ENCODE measurements around the gene SPATA4.
"Not testable (repeated sequence)": the region's sequence is repeated elsewhere in the genome, so short reads cannot be mapped to it uniquely, and the experiment has no call there.

Gene SPATA4

DNA sequence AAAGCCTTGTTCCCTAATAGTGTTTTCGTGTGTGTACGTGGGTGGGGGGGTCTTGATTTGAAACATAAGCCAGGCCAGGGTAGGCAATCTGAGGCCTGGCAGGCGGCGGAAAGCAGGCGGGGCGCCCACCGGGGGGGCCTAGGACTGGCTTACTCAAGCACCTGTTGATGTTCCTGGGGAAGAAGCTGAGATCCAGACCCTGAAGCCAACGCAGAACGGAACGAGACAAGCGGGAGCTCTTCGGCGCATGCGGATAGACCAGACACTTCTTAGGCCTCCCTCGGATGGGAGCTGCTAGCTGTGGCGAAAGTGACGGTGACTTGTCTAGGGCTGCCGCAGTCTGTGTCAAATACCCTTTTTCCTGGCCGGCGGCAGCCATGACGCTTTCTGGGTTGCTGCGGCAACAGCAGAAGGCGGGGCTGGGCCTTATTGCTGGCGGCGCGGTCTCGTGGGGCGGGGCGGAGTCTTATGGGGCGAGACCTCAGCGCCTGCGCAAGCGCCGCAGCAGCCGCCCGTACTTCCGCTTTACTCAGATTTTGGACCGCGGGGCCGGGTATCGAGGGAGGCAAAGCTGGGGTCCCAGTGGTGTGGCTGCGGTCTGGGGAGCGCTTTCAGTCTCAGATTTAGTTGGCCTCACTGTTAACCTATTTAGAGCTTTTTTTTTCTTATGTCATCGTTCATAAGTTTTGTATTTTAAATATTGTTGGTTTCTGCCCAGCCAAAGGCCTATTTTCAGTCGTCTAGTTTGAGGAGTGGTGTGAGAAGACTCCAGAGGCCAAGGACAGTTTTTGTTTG is at the start of gene SPATA4:
SPATA4 (minus strand) TSS at position 402 of the 795 bp plus-strand sequence; CDS start at position 379, 23 bp downstream.
- peak; percentile 89 for DNase-seq

DNA sequence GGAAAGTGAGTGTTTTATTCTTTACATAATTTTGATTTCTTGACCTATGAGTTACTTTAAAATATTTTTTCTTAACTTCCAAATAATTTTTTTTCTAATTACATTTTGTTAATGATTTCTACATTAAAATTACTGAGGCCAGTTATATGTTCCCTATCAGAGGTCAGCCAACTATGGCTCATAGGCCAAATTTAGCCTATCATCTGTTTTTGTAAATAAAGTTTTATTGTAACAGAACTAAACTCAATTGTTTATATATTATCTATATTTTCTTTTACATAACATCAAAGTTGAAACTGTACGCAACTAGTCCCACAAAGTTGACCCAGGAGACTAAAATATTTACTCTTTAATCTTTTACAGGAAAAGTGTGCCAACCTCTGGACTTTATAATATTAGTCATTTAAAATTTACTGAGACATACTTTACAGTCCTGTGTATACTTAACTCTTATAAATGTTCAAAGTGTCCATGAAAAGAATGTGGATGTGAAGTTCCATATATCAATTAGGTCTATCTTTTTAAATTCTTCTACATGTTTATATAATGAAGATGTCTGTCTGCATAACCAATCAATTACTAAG is 47.5 kb upstream of the SPATA4 start:
- no peak for DNase-seq

DNA sequence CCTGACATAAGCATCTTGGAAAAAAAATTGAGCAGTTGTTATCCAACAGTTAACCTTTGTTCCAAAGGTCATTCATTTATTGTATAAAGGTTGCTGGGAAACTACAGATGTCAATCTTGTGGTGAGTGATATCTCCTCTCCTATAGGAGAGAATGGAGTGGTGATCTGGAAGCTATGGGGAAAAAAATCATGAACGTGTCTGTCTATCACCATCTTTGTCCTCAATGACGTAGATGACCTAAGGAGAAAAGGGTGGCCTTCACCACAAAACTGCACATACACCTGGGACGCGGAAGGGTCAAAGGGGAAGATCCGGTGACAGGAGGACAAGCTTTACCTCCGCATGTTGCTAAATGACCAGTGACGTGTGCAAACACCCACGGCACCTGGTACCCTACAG is 46.3 kb upstream of the SPATA4 start:
- no peak for DNase-seq

DNA sequence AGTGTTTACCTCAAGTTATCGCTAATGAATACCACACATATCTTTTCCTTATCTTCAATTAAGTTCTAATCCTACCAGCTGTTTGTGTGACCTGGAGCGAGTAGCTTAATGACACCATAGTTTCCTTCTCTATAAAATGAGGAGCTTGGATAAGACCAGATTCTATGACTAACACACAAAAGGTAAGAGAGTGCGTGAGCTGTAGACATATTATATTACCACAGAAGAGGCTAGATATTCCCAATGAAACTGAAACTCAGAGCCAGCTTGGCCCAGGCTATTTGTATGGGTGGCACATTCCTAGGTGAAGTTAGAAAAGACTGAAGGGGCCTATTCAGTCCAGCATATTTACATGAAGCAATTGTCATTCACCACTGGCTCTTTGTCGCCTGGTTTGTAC is 43.4 kb upstream of the SPATA4 start:
- no peak for DNase-seq

DNA sequence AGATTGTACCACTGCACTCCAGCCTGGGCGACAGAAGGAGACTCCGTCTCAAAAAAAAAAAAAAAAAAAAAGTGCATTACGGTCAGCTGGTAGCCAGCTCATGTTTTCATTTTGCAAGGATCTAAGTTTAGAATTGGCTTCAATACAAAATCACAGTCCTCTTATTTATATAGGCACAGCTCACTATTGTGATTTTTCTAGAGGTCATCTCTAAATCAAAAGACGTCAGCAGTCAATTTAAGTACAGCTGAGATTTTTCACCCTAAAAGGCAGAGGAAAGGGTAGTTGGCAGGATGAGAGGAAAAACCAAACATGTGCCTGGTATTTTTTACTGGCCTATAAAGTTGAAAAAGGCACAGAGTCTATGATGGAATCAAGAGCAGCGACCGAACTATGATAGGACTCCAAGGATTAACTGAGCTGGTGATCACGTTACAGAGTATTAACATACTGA is 42.8 kb upstream of the SPATA4 start:
- DNase-seq = no peak

DNA sequence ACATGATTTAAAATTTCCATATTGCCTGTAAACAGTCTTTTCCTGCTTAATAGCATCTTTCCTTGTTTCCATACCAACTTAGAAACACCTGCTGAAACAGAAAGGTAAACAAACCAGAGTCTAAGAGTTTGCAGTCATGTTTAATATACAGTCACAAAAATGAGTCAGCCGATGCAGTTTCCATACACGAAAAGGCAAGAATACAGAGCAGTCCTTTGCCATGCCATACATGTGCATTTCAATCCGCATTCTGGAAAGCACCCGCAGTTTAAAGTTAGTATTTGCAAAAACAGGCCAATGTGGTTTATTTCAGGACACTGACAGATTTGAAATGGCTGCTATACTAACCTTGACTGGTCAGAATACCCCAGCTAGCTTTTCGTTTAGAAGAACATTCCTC is 41.6 kb upstream of the SPATA4 start:
- DNase-seq = no peak

DNA sequence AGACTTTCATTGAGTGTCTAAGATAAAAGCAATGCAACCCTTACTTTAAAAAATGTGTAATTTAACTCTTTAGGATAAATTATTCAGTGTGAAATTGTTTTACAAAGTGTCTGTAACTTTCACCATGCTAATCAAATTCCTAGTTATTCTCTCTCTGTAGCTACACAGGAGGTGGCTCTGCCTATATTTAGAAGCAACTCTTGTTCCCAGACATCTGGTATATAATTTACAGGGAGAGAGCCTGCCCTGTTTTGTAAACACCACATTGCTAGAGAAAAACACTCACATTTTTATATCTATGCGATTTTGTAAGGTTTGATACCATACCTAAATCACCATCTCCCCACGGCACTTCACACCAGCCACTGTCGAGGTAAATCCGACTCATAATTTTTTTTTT is 35.5 kb upstream of the SPATA4 start:
- no peak for DNase-seq

DNA sequence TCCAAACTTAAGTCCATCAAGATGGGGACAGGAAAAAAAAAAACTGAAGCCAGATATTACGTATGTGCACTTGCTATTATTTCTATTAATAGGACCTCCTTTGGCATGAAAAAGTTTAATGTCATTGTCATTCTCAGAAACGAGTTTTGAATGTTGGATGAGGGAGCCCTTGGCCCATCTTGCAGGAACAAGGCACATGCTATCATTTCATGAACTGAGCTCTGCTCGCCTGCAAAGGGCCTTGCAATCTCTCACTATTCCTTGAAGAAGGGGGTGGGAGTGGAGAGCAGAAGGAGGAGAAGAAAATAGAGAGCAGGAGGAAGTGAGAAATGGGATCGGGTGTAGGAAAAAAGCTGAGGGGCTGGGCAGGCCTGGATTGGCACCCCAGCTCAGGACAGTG is 34.3 kb upstream of the SPATA4 start:
- DNase-seq = no peak

DNA sequence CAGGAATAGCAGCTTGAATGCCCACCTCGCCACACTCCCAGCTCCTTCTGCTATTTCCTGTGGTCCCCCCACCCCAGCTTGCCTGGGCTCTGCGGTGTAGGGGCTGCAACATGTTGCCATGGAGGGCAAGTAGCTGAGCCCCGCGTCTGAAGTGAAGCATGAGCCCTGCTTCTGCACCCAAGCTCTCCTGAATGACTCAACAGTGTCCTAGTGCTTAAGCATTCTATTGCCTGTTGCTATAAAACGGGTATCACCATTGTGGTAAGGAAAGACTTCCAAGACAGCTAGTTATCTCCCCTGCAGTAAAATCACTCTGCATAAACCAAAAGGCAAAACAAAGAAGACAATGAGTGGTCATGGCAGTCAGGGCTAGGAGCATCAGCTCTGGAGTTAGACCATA is 31.4 kb upstream of the SPATA4 start:
- no peak for DNase-seq

DNA sequence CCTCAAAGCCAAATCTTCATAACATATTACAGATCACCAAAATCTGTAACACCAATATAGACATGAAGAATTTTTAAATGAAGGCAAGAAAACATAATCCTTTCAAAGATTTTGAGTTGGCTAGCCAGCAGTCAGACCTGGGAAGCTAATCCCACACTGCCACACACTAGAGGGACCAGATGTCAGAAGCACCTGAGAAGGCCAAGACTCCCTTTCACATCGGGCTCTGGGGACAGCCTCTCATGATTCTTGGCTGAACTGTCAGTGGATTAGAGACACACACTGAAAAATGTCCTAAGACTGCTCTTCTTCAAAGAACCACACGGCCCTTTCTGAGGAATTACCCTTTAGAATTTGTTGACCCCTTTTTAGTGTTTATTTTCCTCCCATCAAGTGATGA is 28.2 kb upstream of the SPATA4 start:
- DNase-seq = no peak

DNA sequence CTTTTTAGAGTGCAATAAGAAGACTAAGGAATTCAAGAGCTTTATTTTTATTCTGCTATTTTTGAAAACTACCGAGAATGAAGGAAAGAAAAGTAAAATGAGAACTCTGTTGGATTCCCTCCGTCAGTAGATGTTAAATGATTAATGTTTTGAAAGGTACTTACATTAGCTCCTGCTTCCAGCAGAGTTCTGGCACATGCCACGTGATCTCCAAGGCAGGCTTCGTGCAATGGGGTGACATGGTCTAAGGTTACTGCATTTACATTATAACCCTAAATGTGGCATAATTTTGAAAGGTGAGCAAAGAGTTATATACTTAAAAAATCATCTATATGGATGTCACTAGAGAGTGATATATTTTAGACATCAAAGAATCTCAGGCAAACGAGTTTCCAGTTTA is 26.8 kb upstream of the SPATA4 start:
- DNase-seq = no peak

DNA sequence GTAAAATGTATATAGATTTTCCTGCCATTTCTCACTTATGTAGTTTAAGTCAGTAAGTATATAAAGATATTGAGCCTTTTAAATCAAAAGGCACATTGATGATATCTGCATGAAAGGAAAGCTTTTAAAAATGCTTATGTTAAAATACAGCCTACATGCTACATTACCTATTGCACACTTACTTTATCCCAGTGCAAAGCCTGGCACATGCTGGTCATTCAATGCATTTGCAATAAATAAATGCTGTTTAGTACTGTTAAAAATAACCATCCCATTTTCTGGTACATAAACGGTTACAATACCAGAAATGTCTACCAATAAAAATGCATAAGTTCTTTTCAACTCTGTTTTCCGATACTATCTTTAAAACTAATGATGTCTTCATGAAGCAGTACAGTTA is 22.1 kb upstream of the SPATA4 start:
- DNase-seq = no peak

DNA sequence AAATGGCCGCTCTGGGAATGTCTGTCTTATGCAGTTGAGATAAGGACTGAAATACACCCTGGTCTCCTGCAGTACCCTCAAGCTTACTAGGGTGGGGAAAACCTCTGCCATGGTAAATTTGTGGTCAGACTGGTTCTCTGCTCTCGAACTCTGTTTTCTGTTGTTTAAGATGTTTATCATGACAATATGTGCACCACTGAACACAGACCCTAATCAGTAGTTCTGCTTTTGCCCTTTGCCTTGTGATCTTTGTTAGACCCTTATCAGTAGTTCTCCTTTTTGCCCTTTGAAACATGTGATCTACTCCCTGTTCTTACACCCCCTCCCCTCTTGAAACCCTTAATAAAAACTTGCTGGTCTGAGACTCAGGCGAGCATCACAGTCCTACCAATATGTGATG is 17.0 kb upstream of the SPATA4 start:
- not testable (repeated sequence) for DNase-seq

DNA sequence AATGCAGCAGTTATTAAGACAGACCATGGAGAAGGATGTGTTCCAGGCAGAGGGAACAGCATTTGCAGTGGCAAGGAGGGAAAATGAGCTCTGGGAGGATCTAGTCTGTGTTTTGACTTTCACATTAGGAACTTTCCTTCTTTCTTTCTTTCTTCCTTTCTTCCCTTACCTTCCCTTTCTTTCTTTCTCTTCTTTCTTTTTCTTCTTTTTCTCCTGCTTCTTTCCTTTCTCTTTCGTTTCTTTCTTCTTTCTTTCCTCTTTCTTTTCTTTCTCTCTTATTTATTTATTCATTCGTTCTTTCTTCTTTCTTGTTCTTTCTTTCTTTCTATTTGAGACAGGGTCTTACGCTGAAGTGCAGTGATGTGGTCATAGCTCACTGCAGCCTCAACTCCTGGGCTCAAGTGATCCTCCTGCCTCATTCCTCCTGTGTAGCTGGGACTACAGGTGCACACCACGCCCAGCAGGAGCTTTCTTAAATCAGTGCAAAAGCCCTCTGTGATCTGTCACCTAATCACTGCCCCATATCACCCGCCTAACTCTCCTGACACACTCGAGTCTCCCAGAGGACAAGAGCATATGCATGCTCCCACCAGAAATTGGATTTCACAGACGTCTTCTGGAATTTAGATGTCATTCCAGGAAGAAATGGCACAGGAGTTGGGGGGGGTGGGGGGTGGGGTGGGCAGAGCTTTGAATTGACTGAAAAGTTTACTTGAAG is 15.4 kb upstream of the SPATA4 start:
- no peak for DNase-seq

DNA sequence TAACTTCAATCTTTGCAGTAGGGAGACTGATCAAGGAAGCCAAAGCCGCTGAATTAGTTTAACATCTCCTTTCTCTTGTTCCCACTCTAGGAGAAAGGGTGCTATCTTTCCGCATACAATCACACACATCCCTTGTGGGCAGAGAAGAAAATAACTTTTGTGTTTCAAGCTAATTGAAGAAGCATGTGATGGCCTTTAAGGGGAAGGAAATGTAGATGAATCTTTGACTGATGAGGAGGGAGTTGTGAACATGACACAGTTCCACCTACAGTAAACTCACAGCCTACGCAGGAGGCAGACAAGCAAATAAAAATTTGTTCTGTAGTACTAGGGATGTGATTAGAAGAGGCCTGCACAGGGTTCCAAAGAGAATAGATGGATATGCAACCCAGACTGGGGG is 14.7 kb upstream of the SPATA4 start:
- DNase-seq = no peak

DNA sequence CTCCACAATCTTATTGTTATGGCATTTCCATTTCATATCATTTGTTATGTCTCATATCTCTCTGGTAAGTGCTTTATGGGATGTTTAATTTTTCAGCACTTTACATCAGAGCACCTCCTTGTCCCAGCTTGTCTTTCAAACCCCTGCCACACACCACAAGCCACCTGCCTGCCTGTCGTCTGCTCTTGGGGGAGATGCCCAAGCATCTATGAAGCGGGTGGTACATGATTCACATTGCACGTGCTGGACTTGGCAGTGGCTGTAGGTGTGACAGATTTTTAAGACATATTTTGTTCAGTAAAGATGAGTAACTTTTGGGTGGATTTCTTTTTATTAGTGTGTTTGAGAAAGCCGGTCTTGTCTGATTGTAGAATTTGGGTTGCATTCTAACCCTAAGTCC is 14.2 kb upstream of the SPATA4 start:
- DNase-seq = no peak

DNA sequence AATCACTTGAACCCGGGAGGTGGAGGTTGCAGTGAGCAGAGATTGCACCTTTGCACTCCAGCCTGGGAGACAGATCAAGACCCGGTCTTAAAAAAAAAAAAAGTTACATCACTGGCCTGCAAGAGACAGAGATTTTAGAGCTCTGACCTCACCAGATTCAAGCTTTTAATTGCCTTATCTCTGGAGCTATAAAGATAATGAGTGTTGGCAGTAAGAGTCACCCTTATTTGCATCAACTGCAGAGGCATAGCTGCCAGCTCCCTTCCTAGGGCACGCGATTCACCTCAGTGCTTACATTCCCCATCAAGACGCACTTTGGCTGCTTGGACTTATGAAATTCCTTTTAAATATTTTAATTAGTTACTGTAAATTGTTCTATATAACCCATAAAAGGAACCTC is 12.5 kb upstream of the SPATA4 start:
- DNase-seq = no peak

DNA sequence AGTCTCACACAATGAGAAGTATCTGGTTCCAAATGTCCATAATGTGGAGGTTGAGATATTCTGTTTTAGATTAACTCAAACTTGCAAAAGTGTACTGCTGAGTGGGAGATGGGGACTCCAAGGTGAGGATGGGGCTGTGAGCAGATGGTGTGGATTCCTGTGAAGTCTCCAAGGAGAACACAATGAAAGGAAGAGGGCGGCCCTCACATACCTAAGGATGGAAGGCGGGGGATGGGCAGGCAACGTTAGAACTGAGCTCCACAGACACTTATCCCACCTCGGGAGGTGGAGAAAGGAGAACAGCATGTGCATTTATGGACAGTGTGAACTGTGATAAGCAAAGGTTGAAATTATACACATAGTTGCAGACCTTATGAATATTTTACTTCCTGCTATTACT is 9.9 kb upstream of the SPATA4 start:
- DNase-seq = no peak

DNA sequence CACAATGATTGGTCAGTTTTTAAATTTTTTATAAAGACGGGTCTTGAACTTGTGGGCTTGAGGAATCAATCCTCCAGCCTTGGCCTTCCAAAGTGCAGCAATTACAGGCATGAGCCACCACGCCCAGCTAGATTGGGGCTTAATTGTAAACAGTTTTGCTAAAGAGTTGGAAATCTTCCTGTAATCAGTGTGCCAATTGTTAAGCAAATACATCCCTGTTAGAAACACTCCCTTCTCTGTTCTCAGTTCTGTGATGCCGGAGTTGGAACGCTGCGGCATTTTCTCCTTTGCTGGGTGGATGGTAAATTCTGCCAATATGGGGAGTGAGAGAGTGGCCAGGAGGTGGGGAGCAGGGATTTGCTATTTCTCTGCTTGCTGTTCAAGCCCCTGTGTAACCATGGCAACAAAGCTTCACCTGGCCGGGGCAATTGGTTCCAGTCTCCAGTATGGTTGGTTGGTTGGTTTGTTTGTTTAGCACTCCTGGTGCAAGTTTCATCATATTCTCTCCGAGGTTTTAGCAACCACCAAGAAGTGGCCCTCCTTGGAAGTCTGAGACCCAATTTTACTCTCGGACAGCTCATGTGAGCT is 3.0 kb upstream of the SPATA4 start:
- DNase-seq = peak; percentile 19

DNA sequence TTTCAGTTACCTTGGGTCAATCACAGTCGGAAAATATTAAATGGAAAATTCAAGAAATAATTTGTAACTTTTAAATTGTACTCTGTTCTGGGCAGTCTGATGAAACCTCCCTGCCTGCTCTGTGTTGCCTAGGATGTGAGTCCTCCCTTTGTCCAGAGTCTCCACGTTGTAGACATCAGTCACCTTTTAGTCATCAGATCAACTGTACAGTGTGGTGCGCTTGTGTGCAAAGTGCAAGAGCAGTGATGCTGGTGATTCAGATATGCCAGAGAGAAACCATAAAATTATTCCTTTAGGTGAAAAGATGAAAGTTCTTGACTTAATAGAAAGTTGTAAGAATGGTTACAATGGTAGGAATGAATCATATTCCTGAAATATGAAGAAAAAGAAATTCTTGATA is 1.4 kb downstream of the SPATA4 start:
- DNase-seq = no peak

DNA sequence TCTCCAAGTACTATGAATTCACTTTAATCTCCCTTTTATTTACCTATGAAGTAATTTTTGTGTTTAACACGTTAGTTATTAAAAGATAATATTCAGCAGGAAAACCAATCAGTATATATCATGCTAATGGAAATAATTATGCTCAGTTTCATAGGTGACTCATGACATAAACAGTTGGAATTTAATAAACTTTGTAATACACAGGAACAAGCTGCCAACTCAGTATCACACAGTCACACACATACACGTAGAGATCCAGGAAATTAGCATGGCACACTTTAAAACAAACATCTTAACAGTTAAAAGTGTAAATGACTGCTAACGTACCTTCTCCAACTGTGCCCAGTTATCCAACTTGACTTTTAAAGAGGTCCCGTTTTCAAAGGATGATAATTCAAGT is 2.3 kb downstream of the SPATA4 start:
- DNase-seq = no peak

DNA sequence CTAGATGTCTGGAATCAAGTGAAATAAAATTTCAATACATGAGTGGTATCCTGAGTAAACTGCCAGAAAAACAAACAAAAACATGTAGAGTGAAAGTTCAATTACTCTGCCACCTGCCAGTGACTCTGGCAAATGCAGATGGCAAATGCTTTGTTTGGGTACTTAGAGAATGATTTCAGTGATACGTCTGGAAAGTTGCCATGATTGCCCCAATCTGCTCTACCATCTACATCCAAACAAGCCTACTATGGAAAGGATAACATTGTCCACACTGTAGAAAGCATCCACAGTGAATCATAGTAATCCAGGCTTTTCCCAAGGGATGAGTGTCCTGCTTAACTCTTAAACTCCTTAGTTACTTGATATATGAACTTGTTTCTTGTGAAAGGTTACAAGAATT is 3.4 kb downstream of the SPATA4 start:
- peak; percentile 85 for DNase-seq

DNA sequence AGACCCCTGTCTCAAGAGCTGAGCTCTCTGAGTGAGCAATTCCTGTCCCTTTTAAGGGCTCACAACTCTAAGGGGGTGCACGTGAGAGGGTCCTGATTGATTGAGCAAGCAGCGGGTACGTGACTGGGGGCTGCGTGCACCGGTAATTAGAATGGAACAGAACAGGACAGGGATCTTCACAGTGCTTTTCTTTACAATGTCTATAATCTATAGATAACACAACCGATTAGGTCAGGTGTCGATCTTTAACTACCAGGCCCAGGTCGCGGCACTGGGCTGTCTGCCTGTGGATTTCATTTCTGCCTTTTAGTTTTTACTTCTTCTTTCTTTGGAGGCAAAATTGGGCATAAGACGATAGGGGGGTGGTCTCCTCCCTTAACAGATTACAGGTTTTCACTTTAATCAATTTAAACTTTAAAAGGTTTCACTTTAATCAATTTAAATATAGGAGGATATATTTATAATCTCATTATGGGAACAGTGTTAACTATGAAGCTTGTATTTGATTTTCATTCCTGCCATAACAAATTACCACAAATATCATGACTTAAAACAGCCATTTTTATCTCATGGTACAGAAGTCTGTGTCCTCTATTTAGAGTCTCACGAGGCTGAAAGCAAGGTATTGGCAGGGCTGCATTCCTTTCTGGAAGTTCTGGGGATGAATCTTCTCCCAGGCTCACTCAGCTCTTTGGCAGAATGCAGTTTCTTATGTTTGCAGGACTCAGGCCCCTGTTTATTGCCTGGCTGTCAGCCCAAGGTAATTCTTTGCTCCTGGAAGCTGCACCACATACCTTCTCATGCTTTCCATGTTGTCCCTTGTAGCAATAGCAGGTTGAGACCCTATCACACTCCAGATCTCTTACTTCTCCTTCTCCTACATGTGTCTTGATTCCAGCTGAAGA is 5.2 kb downstream of the SPATA4 start:
- DNase-seq = no peak
